ENCODE measurements around the gene PLPP6.

Gene PLPP6

DNA sequence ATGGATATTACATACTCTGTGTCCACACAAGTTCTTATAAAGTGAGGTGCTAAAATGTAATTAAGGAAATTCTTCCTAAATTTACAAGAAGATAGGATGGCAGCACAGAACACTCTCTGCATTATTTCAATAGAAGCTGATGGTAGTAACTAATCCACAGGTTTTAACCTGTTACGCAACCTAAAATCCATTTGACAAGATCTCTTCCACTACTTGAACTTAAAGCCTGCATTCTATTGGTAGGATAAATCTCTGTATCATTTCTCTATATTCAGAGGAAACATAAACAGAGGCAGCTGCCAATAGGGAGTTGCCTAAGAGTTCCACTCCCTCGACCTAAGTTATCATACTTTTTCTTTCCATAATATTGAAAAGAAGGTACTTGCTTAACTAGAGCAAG is 38.8 kb downstream of the PLPP6 start:
- no peak for DNase-seq

DNA sequence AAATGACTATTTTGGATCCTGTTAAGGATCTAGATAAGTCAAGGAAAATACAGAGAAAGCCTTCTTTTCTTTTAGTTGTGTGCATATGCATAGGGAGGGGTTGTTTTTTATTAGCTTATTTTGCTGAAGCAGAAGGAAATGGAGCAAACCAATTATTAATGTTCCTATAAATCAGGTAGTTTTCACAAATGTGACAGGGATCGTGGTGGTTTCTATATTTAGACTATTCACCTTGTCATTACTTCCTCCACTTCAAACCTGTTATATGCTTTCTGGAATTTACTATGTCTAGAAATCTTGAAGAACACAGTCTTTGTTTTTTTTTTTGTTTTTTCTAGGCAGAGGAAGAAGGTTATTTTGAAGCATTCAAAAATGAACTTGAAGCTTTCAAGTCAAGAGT is 39.4 kb downstream of the PLPP6 start:
- no peak for DNase-seq

DNA sequence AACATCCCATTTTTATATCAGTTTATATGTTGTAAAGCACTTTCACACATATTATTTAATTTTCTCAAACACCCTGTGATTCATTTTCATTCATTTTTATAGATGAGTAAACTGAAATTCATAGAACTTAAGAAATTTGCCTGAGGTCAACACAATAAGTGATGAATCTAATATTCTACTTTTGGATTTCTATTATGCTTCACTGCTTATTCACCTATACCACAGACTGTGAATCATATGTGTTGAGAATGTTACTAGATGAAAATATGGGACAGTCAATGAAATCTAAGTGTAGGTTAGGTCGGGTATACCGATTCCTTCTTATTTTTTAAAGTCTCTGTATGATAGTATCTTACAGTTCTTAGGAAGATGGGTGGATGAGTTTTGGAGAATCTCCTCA is 42.0 kb downstream of the PLPP6 start:
- DNase-seq, result no peak

DNA sequence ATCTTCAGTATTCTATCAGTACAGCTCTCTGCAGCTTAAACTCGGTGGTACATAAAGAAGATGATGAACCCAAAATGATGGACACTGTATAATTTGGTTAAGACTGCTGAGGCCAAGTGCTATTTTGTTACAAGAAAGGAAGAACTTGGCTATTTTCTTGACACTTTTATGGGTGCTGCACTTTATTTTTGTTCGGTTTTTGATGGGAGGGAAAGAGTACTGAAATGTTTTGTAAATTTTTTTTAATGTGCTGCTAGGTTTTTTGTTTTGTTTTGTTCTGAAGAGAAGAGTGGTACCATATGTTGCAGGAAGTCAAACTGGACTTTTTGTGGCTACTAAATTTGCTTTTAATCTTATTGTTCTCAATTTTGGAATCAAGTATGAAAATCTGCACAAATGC is 43.9 kb downstream of the PLPP6 start:
- no peak for DNase-seq

DNA sequence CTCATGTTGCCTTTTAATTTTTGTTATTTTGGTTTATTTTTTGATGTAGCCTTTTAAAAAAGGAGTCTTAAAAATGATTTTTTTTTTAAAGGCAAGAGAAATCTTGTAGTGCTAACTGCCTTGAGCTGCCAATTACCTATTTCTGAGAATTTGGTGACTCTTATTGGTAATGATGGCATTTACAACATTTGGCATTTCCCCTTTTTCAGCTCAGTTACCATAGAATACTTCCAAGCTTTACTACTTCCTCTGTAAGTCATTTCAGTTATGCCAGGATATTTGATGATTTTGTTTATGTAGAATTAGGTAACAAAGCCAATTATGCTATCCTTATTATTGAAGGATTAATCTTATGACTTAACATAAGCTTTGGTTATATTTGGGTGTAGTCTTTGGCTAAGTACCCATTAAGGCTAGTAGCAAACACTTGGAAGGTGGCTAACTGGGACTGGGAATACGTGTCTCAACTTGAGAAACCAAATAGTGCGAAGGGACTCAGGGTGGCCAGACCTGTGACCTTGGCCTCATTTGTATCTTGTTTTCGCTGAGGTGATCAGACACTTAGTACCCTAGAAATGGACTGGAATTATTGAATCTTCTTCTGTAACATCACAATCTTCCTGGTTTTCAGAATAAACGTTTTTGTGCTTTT is 45.0 kb downstream of the PLPP6 start:
- DNase-seq, result no peak

DNA sequence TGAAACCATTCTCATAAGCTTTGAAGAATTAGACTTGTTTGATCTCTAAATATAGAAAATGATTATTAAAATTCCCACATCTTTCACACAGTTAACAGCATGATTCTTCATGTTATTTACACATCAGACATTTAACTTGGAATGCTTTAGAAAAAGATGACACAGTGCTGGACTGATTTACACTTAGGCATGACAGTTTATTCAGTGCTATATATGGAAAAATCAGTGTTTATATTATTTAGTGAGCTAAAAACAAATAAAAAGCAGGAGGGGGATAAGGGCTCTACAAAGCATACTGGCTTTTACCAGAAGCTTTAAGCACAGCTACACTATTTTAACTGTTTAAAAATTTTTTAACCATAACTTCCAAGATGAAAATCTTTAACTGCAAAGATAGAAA is 47.3 kb downstream of the PLPP6 start:
- DNase-seq, result no peak

DNA sequence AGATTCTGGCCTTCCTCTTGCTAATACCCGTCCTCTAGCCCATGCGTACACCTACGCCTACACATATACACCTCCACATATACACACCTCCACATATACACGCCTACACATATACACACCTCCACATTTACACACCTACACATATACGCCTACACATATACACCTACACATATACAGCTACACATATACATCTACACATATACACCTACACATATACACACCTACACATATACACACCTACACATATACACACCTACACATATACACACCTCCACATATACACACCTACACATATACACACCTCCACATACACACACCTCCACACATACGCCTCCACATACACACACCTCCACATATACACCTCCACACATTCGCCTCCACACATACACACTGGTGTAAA is 51.8 kb downstream of the PLPP6 start:
- DNase-seq, result no peak

DNA sequence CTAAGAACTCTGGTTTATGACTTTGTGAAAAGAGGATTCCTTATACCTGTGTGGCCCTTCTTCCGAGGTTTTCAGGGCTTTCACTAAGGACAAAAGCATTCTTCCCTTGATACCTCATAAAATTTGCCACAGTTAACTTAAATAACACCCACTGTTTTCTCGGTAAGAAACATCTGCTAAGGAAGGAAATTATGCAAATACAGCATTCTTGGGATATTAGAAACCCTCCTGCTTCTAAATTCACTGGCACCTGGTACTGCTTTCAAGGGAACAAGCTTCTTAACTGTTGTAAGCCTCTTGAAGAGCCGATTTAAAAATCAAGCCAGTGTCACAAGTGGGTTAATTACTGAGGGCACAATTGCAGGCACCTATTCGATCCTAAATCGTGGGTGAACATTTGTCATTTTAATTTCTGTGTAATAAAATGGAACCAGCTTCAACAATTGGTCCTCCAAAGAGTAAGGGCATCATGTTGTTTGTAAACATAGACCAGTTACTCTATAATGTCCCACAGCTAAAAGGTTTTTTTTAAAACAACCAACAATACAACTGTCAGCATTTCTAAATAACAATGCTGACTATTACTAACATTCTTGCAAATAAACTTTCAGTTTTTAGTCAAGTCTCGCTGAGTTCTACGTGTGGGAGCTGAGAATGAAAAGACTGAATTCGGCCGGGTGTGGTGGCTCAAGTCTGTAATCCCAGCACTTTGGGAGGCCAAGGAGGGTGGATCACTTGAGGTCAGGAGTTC is 52.3 kb downstream of the PLPP6 start:
- DNase-seq, result no peak

All from activated T-cell treated with anti-CD3 and anti-CD28 coated beads for 4 hours (primary cell).